HCT116 (cell line): ENCODE results near the gene GRB7. TPM values are rescaled to one million over a fixed set of nuclear protein-coding genes. Genes with fewer than 3 reads are reported as not detected.

Experiments
- ATAC-seq: fragments of 200-7000 bp; cut with Tn5 transposase; 2 replicates; pipeline ENCODE4 v1.9.1; 2020; ENCODE audit warnings: mild to moderate bottlenecking, moderate library complexity
- BruUV-seq: library from RNA; stranded (reverse); fragments of 400-500 nt; replicated peaks from 2 replicates; lab custom pipeline; 2021; lab: Mats Ljungman, UMichigan
- CTCF ChIA-PET: fragments of 300-600 bp; sonication (Branson Sonifier 250); formaldehyde crosslinking; loops from one replicate; lab custom pipeline; 2021; ENCODE audit warnings: antibody characterized with exemption; lab: Charles Lee
- POLR2A ChIA-PET: fragments of 300-600, 350-600 bp; sonication (Branson Sonifier 250); formaldehyde crosslinking; loops from one replicate; lab custom pipeline; 2021; ENCODE audit warnings: antibody characterized with exemption; lab: Charles Lee
- RAD21 ChIA-PET, 2 experiments: fragments of 300-600 bp; sonication (Branson Sonifier 250); formaldehyde crosslinking; loops; one replicate each; lab custom pipeline; 2023; ENCODE audit warnings: low total read pairs in 2 of 2; ENCODE audit not compliant: uncharacterized antibody in 2 of 2, unreplicated experiment in 2 of 2, low non-redundant PET in 1 of 2; lab: Charles Lee
- DNase-seq: peaks from one replicate; pipeline ENCODE4 v3.0.0-alpha.2; 2010; ENCODE audit warnings: low read depth, low spot score
- H2AFZ ChIP-seq: fragments of 200-600 bp; shearing (Covaris generic), sonication (generic); 2 replicates; pipeline ENCODE4 v1.6.1; 2017; ENCODE audit warnings: low read depth, mixed run types, mixed read lengths, antibody characterized with exemption, low read length; ENCODE audit not compliant: poor library complexity, severe bottlenecking
- H3K27ac ChIP-seq: 2 replicates; pipeline ENCODE4 v1.5.1; 2012; ENCODE audit warnings: low read depth, low read length
- H3K27me3 ChIP-seq: fragments of 200-600 bp; sonication (generic); 2 replicates; pipeline ENCODE4 v1.6.1; 2016; ENCODE audit warnings: mixed run types, low read length, mixed read lengths; ENCODE audit not compliant: insufficient read depth
- H3K36me3 ChIP-seq, 2 experiments: fragments of 200-500 bp in 1 of 2; fragments of 200-600 bp in 1 of 2; sonication (Bioruptor generic) in 1 of 2; sonication (generic) in 1 of 2; 2 replicates each; pipeline versions ENCODE4 v1.5.1 to v1.6.1; 2014 to 2016; ENCODE audit warnings: low read length in 2 of 2, inconsistent platforms in 1 of 2, mixed read lengths in 1 of 2, mixed run types in 1 of 2; ENCODE audit not compliant: insufficient read depth in 2 of 2, control insufficient read depth in 1 of 2
- H3K4me1 ChIP-seq, 2 experiments: fragments of 200-600 bp in 1 of 2; sonication (generic) in 1 of 2; 2 replicates each; pipeline versions ENCODE4 v1.5.1 to v1.6.1; 2012 to 2017; ENCODE audit warnings: low read length in 2 of 2, inconsistent platforms in 1 of 2, mild to moderate bottlenecking in 1 of 2, mixed read lengths in 1 of 2, mixed run types in 1 of 2, moderate library complexity in 1 of 2; ENCODE audit not compliant: insufficient read depth in 2 of 2, control insufficient read depth in 1 of 2
- H3K4me2 ChIP-seq: fragments of 200-600 bp; sonication (generic); 2 replicates; pipeline ENCODE4 v1.6.1; 2017; ENCODE audit warnings: mixed run types, low read length, mixed read lengths
- H3K4me3 ChIP-seq, 2 experiments: fragments of 200-600 bp in 1 of 2; sonication (generic) in 1 of 2; replicated peaks in 1 of 2; 2 replicates each; pipeline ENCODE4 v1.5.1; 2011 to 2016; ENCODE audit warnings: low read length in 2 of 2, control low read depth in 1 of 2, low read depth in 1 of 2, mild to moderate bottlenecking in 1 of 2, mixed read lengths in 1 of 2, mixed run types in 1 of 2
- H3K79me2 ChIP-seq: fragments of 200-600 bp; sonication (generic); 2 replicates; pipeline ENCODE4 v1.6.1; 2017; ENCODE audit warnings: mild to moderate bottlenecking, mixed run types, low read length, moderate library complexity, mixed read lengths; ENCODE audit not compliant: insufficient read depth
- H3K9ac ChIP-seq: fragments of 200-600 bp; sonication (generic); 2 replicates; pipeline ENCODE4 v1.6.1; 2016; ENCODE audit warnings: low read length, mixed read lengths
- H3K9me2 ChIP-seq: fragments of 200-600 bp; sonication (generic), shearing (Covaris generic); 2 replicates; pipeline ENCODE4 v1.6.1; 2017; ENCODE audit warnings: mixed run types, mild to moderate bottlenecking, moderate library complexity; ENCODE audit not compliant: insufficient read depth
- H3K9me3 ChIP-seq, 2 experiments: fragments of 200-500 bp in 1 of 2; fragments of 200-600 bp in 1 of 2; sonication (Bioruptor generic) in 1 of 2; sonication (generic) in 1 of 2; 2 replicates each; pipeline ENCODE4 v1.6.1; 2014 to 2017; ENCODE audit warnings: low read length in 2 of 2, mixed read lengths in 2 of 2, inconsistent platforms in 1 of 2, low read depth in 1 of 2, mild to moderate bottlenecking in 1 of 2, mixed run types in 1 of 2, moderate library complexity in 1 of 2; ENCODE audit not compliant: control insufficient read depth in 1 of 2, insufficient read depth in 1 of 2
- H4K20me1 ChIP-seq: fragments of 200-600 bp; sonication (generic), shearing (Covaris generic); 2 replicates; pipeline ENCODE4 v1.6.1; 2017; ENCODE audit warnings: mixed run types, mild to moderate bottlenecking, moderate library complexity; ENCODE audit not compliant: insufficient read depth
- ELF1 ChIP-seq: IDR thresholded peaks from 2 replicates; pipeline ENCODE4 v1.6.1; 2012; ENCODE audit warnings: low read depth, borderline replicate concordance
- EZH2phosphoT487 ChIP-seq: fragments of 200-600 bp; IDR thresholded peaks from 2 replicates; pipeline ENCODE4 v1.6.1; 2018; ENCODE audit warnings: antibody characterized with exemption, borderline replicate concordance
- FOSL1 ChIP-seq: IDR thresholded peaks from 2 replicates; pipeline ENCODE4 v1.6.1; 2012; ENCODE audit warnings: low read depth
- POLR2A ChIP-seq: IDR thresholded peaks from 2 replicates; pipeline ENCODE4 v1.7.0; 2011; ENCODE audit warnings: borderline replicate concordance; ENCODE audit not compliant: insufficient read depth, insufficient read length; ENCODE audit errors: extremely low read depth
- POLR2AphosphoS5 ChIP-seq: IDR thresholded peaks from 2 replicates; pipeline ENCODE4 v1.6.1; 2011; ENCODE audit warnings: mild to moderate bottlenecking, low read depth, low read length, moderate library complexity
- RAD21 ChIP-seq: IDR thresholded peaks from 2 replicates; pipeline ENCODE4 v1.6.1; 2012; ENCODE audit warnings: low read depth, mild to moderate bottlenecking
- intact Hi-C: fragments of 100-400 bp; cut with micrococcal nuclease; formaldehyde crosslinking; loops from 2 replicates; pipeline ENCODE4 v1.10.0; 2022
- total RNA-seq: library from RNA; stranded (reverse); gene quantifications from one replicate; pipeline ENCODE4 v1.2.1, GENCODE V29; 2021; ENCODE audit not compliant: unreplicated experiment
- TF ChIP-seq, protein P1 (sequence below): IDR thresholded peaks from 2 replicates; pipeline ENCODE4 v1.6.1; 2012
- TF ChIP-seq, protein P2 (sequence below): IDR thresholded peaks from 2 replicates; pipeline ENCODE4 v1.6.1; 2012

GRB7 gene
- total RNA-seq, 1 experiment from 2014 or later: 51.9 TPM

DNA sequence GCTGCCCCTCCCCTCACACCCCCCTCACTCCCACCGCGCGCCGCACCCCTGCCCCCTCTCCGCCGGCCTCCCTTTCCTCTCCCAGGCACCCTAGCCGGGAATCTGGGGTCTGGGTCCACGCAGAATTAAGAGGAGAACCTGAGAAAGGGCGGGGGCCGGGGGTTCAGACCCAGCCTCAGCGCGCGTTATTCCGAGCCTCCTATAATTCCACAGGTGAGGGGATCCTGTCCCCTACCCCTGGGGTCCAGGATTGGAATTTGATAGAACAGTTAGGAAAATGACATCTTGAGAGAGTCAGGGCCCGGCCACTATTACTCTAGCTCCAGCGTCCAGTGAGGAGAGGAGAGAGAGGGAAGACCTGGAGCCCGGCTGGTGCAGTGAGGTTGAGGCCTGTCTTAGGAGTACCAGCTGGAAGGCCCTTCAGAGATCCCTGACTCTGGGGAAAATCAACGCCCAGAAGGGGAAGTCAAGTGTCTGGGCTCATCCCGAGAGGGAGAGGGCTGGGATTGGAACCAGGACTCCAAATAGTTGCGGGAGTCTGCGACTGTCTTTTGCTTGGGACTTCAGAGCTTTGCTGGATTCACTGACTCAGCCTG lies 17.3 kb downstream of the GRB7 start (continued):
- no peak for TF ChIP-seq POLR2AphosphoS5
- no peak for TF ChIP-seq FOSL1
- no peak for TF ChIP-seq POLR2A
- no peak for TF ChIP-seq RAD21
- TF ChIP-seq EZH2phosphoT487: no peak
- TF ChIP-seq, protein P1, sequence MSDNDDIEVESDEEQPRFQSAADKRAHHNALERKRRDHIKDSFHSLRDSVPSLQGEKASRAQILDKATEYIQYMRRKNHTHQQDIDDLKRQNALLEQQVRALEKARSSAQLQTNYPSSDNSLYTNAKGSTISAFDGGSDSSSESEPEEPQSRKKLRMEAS: no peak
- no peak for TF ChIP-seq ELF1

DNA sequence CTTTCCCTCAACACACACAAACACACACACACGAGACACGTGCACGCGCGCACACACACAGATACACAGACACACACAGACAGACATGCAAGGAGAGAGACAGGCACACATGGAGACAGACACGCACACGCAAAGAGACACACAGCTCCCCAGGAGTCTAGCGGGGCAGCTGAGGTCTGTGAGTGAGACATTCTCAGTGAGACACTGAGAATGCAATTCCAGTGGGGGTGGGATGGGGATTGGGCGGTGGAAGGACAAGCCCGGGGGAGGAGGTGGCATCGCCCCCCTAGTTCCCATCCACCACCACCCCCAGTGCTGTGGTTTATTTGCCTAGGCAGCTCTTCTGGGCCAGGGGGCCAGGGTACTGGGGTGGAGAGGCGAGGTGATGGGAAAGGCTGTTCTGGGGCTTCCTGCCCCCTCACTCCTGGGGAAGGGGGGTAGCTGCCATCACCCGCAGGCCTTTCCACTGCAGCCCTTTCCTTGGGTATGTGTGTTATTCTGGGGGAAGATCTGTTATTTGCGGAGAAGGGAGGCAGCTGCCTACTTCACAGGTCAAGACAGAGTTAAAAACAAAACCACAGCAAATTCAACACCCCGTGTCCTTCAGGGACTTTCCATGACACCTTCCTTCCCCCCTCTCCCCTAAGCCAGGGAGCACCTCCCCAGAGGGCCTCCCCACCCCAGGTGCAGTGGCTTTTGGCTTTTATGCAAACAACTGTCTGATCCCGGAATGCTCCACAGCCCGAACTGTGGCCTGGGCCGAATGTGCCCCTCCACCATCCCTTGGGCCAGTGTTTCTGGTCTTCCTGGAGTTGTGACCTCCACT lies 18.0 kb downstream of the GRB7 start:
- no peak for TF ChIP-seq ELF1
- no peak for TF ChIP-seq FOSL1
- TF ChIP-seq, protein P2, sequence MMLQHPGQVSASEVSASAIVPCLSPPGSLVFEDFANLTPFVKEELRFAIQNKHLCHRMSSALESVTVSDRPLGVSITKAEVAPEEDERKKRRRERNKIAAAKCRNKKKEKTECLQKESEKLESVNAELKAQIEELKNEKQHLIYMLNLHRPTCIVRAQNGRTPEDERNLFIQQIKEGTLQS: no peak
- no peak for TF ChIP-seq POLR2AphosphoS5
- DNase-seq: no peak
- intact Hi-C loops: loop anchor here (2.0 kb wide), 1 partner anchor 207 kb away; no protein-coding TSS in a partner anchor
- no peaks in the 10 kb centered on the region for H3K9me2 ChIP-seq
- ChIA-PET RAD21 (no interaction called here), POLR2A (no interaction called here), CTCF (interaction anchor here (1.0 to 2.8 kb wide), 3 partner anchors 26 to 134 kb away, joined by 4 to 16 read pairs (median 6); partner anchors contain the start of gene MIEN1)
- BruUV-seq: no TSS peak
- no peaks in the 10 kb centered on the region for H4K20me1 ChIP-seq
- no peaks in the 10 kb centered on the region for H3K36me3 ChIP-seq
- H2AFZ ChIP-seq: no peak overlapping the region
- no peak overlapping the region for H3K27ac ChIP-seq
- H3K9ac ChIP-seq: no peak overlapping the region
- H3K4me3 ChIP-seq: no peak overlapping the region
- no peak overlapping the region for H3K4me2 ChIP-seq
- H3K27me3 ChIP-seq: peaks cover 6% of the 10 kb centered on the region; the same call in 1 of the 2 replicates
- no peaks in the 10 kb centered on the region for H3K79me2 ChIP-seq
- no peak for ATAC-seq
- H3K4me1 ChIP-seq: peaks cover 20 to 42% of the 10 kb centered on the region in 2 experiments
- no peaks in the 10 kb centered on the region for H3K9me3 ChIP-seq
